GDM1 (cell line): Measurements from ENCODE around the gene CTBP2.
"Not testable (repeated sequence)": the region's sequence is repeated elsewhere in the genome, so short reads cannot be mapped to it uniquely, and the experiment has no call there.

Experiments
- DNase-seq: peaks from one replicate; lab custom pipeline; 2025; lab: John Stamatoyannopoulos, UW

The CTBP2 gene

DNA sequence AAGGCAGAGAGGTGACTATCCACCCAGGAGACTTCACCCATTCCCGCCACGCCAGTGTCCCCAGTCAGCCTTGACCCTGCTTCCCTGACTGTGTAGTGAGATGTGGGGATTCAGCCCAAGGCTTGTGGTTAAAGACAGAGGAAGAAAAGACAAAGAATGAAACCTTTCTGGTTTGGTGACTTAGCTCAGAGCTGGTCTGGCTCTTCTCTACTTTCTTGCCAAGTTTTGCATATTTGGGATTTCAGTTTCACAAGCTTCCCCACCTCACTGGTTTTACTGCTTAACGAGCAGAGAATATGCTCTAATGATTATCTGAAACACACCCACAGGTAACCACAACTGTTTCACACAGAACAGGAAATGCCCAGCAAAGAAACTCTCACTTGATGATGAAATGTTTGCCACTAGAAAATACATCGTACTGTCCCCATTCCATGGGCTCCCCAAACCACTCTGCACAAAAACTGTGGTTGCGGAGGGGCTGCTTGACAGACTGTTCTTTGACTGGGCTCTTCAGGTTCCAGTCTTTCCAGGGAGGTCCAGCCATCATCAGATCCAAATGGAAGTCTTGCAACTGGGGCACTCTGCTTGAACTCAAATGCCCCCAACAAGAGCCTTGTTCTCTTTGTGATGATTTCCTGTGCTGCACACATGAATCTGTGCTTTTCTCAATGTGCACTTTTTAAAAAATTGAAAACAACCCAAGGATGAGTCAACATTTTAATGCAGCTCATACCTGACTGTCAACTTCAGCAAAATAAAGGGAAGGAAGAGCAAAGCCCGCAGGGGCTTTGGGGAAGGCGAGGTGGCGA, 95.5 kb downstream of the CTBP2 start:
- no peak for DNase-seq

DNA sequence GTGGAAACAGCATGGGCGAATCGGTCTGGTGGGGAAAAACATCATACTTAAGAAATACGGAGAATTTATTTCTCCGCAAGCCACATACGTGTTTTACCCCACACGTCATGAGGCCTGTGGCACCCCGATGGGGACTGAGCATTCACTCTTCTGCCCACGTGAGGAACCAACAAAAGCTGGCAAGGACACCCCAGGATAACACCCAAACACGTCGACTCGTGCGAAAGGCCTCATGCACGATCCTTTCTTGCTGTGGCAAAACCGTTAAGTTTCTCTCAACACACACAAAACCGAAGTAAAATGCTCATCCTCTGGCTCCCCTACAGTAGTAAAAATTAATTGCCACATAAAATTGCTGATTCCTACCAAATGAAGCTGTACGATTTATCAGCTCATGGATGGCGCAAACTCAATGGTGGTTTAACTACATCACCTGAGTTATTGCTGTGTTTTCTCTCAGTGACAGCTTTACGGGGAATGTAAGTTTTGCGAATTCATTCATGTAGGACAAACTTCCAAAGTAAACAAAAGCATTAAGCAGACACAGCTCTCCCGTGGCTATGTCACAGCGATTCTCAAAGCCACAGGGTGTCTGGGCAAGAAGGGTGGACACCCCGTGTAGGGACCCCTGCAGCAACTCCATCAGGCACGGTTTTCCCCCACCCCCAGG, 97.0 kb downstream of the CTBP2 start:
- DNase-seq: no peak

DNA sequence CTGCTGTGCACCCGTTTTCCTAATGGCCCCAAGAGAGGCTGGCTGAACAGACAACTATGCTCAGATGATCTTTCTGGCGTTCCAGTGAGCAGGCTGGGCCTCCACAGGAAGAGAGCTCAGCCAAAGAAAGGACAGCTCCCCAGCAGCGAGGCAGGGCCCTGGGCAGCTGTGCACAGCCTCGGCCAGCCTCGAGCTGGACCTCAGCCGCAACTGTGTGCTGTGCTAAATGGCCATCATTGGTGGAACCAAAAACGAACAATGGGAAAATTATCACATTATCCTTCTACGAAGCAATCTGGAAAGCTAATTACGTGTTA, 97.5 kb downstream of the CTBP2 start:
- no peak for DNase-seq

GRCh38 chr10:125062227-125062913, 98.0 kb downstream of the CTBP2 start:
- no peak for DNase-seq

- no peak for DNase-seq
Observed at GRCh38 chr10:125061557-125062226, 98.7 kb downstream of the CTBP2 start.

- DNase-seq: no peak
Observed at GRCh38 chr10:125060826-125061556, 99.4 kb downstream of the CTBP2 start.

DNA sequence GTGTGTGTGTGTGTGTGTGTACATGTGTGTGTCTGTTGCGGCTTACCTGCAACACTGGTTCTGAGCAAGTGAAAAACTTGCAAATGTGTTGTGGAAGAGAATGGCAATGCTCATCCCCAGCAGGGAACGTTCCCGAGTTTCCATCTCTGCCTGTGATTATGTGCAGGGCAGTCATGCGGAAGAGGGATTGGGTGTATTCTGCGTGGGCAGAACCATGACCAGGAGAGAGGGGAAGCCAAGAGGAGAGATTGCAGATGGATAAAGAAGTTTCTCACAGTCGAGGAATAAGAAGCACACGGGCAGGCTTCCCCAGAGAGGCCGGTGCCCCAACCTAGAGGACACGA, 99.9 kb downstream of the CTBP2 start:
- DNase-seq: no peak

GRCh38 chr10:125060026-125060425, 100.3 kb downstream of the CTBP2 start:
- no peak for DNase-seq

DNA sequence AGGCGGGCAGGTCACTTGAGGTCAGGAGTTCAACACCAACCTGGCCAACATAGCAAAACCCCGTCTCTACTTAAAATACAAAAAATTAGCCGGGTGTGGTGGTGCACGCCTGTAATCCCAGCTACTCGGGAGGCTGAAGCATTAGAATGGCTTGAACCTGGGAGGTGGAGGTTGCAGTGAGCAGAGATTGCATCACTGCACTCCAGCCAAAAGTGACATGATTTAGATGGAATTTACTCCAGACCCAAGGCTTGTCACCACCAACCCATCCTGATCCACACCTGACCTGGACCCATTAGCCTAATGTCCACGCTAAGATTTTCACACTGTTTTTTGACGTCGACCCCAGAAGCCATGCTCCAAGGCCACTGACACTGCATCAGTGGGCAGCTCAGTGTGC, 101.0 kb downstream of the CTBP2 start:
- not testable (repeated sequence) for DNase-seq

DNA sequence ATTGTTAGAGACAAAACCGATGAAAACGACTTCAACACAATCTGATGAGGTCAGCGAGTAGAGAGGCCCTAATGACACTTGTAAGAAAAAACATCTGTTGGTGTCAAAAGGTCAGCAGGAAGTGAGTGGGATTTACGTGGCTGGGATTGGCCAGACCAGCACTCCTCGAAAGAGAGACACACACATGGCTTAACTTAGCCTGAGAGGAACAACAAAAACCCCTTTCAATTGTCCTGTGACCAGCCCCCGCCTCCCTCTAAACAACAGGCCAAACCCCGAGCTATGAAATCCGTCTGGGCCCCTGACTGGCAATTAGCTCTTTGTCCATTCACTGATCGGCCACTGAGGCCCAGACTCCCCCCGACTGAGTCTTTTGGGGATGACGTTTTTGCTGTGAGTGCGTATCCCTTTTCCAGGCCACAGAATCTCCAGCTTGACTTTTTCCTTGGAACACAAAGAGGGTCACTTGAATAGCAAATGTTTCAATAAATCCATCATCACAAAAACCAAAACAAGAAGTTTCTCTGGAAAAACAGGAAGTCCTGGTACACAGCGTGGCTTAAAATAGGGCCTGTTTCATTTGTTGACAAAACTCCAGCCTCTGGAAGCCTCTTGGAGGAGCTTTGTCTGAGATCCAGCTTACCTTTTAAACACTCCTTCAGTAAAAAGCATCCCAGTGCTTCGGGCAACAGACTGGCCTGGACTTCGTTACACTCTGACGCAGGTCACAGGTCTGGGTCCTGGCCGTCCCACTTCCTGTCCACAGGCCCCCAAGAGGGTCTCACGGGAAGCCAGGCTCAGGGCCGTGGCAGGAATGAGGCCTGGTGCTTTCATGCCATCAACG, 103.0 kb downstream of the CTBP2 start:
- DNase-seq: no peak

DNA sequence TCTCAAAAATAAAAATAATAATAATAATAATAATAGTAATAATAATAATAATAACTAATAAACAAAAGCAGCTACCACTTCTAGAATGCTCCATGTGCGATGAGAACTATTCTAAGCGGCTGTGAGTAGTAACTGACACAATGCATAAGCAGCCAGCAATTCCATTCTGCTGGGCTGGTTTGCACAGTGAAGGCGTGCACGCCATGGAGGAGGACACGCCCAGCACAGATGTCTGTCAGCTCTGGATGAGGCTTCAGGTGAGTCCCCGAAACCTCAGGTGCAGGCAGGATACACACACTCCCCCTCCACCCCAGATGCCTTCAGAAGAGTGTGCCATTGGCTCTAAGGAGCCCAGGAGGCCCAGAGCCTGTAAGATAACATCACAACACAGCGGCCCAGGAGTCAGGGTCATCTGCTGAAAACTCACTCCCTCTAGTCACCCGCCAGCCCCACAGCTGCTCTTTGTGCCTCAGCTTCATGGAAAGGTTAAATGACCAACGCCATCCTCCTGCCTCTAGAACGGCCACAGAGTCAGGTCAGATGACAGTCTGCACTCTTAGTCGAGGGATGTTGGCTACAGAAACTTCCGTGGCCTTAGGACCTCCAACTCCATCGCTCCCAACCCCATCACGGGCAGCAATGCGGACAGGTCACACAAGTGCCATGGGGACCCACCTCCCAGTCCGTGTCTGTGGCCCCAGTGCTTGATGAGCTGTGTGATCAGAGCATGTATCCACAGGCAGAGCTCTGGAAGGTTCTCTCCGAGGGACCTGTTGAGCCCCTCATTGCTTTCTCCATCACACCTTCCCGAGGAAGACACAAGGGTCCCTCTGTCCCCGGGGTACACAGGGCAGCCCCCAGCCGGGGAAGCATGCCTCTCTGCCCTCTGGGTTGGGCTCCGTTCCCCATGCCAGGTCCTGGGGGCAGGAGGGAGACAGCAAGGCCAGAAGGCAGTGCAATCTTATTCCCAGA, 103.9 kb downstream of the CTBP2 start:
- no peak for DNase-seq

DNA sequence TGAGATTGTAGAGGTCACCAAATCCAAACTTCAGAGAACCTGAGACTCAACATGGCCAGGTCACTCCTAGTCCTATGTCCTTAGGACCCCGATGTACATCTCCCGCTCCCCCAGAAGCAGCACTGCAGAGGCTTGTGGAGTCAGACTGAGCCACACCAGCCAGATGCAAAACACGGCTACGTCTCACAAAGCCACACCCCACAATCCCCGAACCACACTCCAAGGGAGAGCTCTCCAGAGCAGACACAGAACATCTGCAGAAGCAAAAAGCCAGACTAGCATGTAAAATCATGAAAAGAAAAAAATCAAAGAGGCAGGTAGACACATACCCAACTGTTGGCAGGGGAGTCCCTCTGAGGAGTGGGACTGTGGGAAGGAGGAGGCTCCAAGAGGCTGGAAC, 104.9 kb downstream of the CTBP2 start:
- DNase-seq: no peak

- no peak for DNase-seq
Observed at GRCh38 chr10:125054669-125055268, 105.6 kb downstream of the CTBP2 start.

DNA sequence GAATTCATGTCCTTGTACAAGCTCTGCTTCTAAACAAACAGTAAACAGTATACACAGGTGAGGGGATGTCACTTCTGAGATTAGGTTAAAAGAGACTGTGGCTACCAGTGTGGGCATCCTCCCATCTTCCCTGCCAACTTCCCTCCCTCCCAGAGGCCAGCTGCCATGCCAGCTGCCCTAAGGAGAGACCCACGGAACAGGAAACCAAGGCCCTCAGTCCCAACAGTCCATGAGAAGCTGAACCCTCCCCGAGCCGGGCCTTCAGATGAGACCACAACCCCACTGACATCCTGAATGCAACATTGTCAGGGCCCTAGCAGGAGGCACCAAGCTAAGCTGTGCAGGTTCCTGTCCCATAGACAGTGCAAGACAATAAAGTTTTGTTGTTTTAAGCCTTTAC, 106.1 kb downstream of the CTBP2 start:
- DNase-seq: no peak

DNA sequence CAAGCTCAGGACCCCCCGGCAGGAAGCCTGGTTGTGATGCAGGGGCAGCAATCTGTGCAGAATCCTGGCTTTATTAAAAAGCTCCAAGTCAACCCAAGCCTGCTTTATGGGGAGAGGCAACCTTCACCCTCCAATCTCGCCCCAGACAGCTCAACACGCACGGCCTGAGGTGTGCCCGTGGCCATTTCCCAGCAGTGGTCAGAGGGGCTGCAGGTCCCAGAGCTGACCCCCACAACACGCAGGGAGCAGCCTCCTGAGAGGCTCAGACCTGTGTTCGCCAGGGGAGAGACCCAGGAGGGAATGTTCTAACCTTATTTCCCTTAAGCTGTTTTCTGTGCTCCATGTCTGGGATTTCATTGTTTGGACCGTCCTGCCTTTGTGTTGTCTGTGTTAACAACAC, 108.2 kb downstream of the CTBP2 start:
- DNase-seq: no peak

GRCh38 chr10:125050383-125050782, 110.0 kb downstream of the CTBP2 start:
- no peak for DNase-seq

- DNase-seq: no peak
Observed at GRCh38 chr10:125049216-125049881, 111.0 kb downstream of the CTBP2 start.

GRCh38 chr10:125048094-125048864, 112.1 kb downstream of the CTBP2 start:
- DNase-seq: no peak
